AG09319 (cell line): ENCODE data around the gene ESRRB.

Source experiments
- DNase-seq: peaks from one replicate; pipeline ENCODE4 v3.0.0-alpha.2; 2010; ENCODE audit warnings: low read depth; ENCODE audit errors: extremely low read depth
- TF ChIP-seq, protein P1 (sequence below): IDR thresholded peaks from 2 replicates; pipeline ENCODE4 v1.5.1; 2011; ENCODE audit warnings: low read depth, mild to moderate bottlenecking, inconsistent platforms, low read length, moderate library complexity

ESRRB gene

DNA sequence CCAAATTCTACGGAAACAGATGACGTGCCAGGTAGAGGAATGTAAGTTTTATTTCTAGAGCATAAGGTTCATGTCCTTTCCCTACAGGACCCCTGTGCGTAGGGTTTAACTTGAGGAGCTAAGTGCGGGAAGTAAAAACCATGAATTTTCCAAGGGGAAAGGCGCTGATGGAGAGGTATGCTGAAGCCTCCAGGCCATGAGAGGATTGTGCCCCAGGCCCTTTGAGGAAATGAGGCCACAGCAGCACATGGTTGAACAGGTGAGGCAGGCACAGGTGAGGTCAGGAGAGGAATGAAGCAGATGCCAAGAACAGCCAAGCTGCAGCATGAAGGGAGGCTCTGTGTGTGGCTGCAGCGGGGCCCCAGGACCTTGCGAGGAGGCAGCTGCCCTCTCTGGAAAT is 14.7 kb downstream of the ESRRB start:
- no peak for DNase-seq
- TF ChIP-seq, protein P1, sequence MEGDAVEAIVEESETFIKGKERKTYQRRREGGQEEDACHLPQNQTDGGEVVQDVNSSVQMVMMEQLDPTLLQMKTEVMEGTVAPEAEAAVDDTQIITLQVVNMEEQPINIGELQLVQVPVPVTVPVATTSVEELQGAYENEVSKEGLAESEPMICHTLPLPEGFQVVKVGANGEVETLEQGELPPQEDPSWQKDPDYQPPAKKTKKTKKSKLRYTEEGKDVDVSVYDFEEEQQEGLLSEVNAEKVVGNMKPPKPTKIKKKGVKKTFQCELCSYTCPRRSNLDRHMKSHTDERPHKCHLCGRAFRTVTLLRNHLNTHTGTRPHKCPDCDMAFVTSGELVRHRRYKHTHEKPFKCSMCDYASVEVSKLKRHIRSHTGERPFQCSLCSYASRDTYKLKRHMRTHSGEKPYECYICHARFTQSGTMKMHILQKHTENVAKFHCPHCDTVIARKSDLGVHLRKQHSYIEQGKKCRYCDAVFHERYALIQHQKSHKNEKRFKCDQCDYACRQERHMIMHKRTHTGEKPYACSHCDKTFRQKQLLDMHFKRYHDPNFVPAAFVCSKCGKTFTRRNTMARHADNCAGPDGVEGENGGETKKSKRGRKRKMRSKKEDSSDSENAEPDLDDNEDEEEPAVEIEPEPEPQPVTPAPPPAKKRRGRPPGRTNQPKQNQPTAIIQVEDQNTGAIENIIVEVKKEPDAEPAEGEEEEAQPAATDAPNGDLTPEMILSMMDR = no peak

GRCh38 chr14:76391981-76392690 is 16.2 kb downstream of the ESRRB start:
- TF ChIP-seq, protein P1 = no peak

GRCh38 chr14:76394569-76394968 is 18.6 kb downstream of the ESRRB start:
- no peak for DNase-seq
- TF ChIP-seq, protein P1 = no peak

More at GRCh38 chr14:76391981-76392690, 16.2 kb downstream of the ESRRB start:
- DNase-seq = no peak

DNA sequence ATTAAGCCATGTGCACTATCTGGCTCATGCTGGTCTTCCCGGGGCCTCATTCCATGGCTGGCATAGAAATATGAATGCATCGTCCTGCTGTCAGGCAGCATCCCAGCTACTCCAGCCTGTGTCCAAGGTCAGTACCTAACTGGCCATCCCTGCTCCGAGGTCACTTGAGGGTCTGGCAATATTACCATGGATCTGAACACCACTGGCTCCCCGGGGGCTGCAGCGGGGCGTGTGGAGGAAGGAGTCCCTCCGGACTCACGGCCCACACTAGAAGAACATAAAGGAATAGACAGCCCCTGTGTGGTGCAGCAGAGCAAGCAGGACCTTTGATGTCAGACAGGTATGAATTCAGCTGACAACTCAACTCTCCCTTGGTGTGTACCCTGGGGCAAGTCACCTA is 19.2 kb downstream of the ESRRB start:
- no peak for DNase-seq
- TF ChIP-seq, protein P1 = no peak

GRCh38 chr14:76396714-76397187 is 20.8 kb downstream of the ESRRB start:
- no peak for DNase-seq
- TF ChIP-seq, protein P1 = no peak

GRCh38 chr14:76405627-76406026 is 29.7 kb downstream of the ESRRB start:
- TF ChIP-seq, protein P1 = no peak
- no peak for DNase-seq

DNA sequence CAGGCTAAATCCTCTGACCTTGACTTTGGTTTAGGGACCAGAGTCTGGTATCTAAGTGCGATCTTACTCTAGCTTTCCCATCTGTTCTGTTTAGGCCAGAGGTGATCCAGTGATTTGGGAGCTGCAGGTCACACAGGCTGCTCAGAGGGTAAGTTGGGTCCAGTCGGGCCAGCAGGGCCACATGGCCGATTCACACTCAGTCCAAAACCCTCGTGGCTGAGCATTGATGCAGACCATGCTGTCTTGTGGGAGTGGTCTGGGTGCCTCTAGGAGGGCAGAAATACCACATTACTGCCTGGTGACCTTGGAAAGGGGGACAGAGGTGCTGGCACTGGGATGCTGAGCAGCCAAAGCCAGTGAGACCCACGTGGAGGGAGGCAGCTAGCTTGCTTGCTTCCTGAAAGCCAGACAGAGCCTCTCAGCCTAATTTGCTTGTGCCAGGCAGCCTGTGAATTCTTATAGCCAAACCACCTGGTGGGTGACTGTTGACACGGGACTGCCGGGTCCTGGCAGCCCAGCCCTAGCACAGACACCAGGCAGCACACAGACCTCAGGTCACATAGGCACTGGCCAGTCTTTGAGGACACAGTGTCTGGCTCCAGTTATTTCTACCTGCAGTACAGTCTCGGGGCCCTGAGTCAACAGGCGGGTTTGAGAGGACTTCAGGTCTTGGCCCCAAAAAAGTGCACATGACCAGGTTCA is 31.7 kb downstream of the ESRRB start:
- DNase-seq = no peak
- TF ChIP-seq, protein P1 = no peak
